H1 (cell line): ENCODE data around the gene ALAS1. TPM values are rescaled to one million over a fixed set of nuclear protein-coding genes. Genes with fewer than 3 reads are reported as not detected.

Experiments
- CTCF ChIA-PET: fragments of 300-600 bp; sonication (Branson Sonifier 250); formaldehyde crosslinking; loops from one replicate; lab custom pipeline; 2021; ENCODE audit not compliant: partially characterized antibody; lab: Charles Lee
- POLR2A ChIA-PET: fragments of 300-600 bp; sonication (Branson Sonifier 250); formaldehyde crosslinking; loops from one replicate; lab custom pipeline; 2021; ENCODE audit warnings: inconsistent platforms; ENCODE audit not compliant: partially characterized antibody; lab: Charles Lee
- DNase-seq, 2 experiments: peaks; one replicate each; pipeline versions ENCODE4 v3.0.0 to v3.0.0-alpha.2; 2010 to 2022; ENCODE audit warnings: low spot score in 2 of 2, low read depth in 1 of 2, mixed read lengths in 1 of 2
- FAIRE-seq: peaks from 2 replicates; lab custom pipeline; 2011; peaks lifted over from hg19 to GRCh38; lab: Jason Lieb, UNC
- H2AFZ ChIP-seq: 2 replicates; pipeline ENCODE4 v1.8.1; 2012; ENCODE audit warnings: low read length, inconsistent platforms
- H2AK5ac ChIP-seq: 2 replicates; pipeline ENCODE4 v1.6.1; 2013; ENCODE audit warnings: low read depth, low read length
- H2BK120ac ChIP-seq: replicated peaks from 2 replicates; pipeline ENCODE3; 2013; ENCODE audit warnings: low read depth, low read length, inconsistent platforms
- H2BK12ac ChIP-seq: 2 replicates; pipeline ENCODE4 v1.6.1; 2013; ENCODE audit warnings: low read depth, low read length
- H2BK15ac ChIP-seq: 2 replicates; pipeline ENCODE4 v1.6.1; 2013; ENCODE audit warnings: low read length
- H2BK20ac ChIP-seq: 2 replicates; pipeline ENCODE4 v1.6.1; 2013; ENCODE audit warnings: low read length
- H2BK5ac ChIP-seq: 2 replicates; pipeline ENCODE4 v1.6.1; 2013; ENCODE audit warnings: low read depth, low read length
- H3K14ac ChIP-seq: 2 replicates; pipeline ENCODE4 v1.6.1; 2013; ENCODE audit warnings: inconsistent platforms; ENCODE audit not compliant: insufficient read length
- H3K18ac ChIP-seq: 2 replicates; pipeline ENCODE4 v1.6.1; 2013; ENCODE audit warnings: low read length; ENCODE audit errors: extremely low read depth
- H3K23ac ChIP-seq: 2 replicates; pipeline ENCODE4 v1.6.1; 2013; ENCODE audit warnings: inconsistent platforms; ENCODE audit not compliant: insufficient read length
- H3K23me2 ChIP-seq: 2 replicates; pipeline ENCODE4 v1.6.1; 2013; ENCODE audit warnings: low read depth, low read length
- H3K27ac ChIP-seq: 2 replicates; pipeline ENCODE4 v1.6.1; 2011; ENCODE audit warnings: low read depth, low read length, inconsistent platforms
- H3K27me3 ChIP-seq, 4 experiments: replicated peaks in 1 of 4; 1 replicate in 1 of 4; 2 replicates in 3 of 4; pipeline versions ENCODE4 v1.6.1 to v1.8.1; 2011 to 2013; ENCODE audit warnings: low read length in 3 of 4, mild to moderate bottlenecking in 3 of 4, inconsistent platforms in 2 of 4, mixed read lengths in 2 of 4, moderate library complexity in 1 of 4; ENCODE audit not compliant: control insufficient read depth in 3 of 4, insufficient read depth in 3 of 4; ENCODE audit errors: extremely low read depth in 1 of 4
- H3K36me3 ChIP-seq, 4 experiments: 2 replicates each; pipeline versions ENCODE4 v1.6.1 to v1.8.1; 2011 to 2013; ENCODE audit warnings: mild to moderate bottlenecking in 4 of 4, low read length in 3 of 4, moderate library complexity in 2 of 4, control low read depth in 1 of 4, inconsistent platforms in 1 of 4; ENCODE audit not compliant: insufficient read depth in 4 of 4, control insufficient read depth in 2 of 4
- H3K4ac ChIP-seq: replicated peaks from 2 replicates; pipeline ENCODE3; 2013; ENCODE audit warnings: low read length, low read depth, mixed read lengths, inconsistent platforms; ENCODE audit not compliant: insufficient read length
- H3K4me1 ChIP-seq, 4 experiments: replicated peaks in 1 of 4; 1 replicate in 1 of 4; 2 replicates in 3 of 4; pipeline versions ENCODE4 v1.6.1 to v1.8.1; 2011 to 2013; ENCODE audit warnings: low read length in 3 of 4, inconsistent platforms in 2 of 4, mixed read lengths in 1 of 4; ENCODE audit not compliant: insufficient read depth in 4 of 4, control insufficient read depth in 3 of 4
- H3K4me2 ChIP-seq, 2 experiments: 2 replicates each; pipeline versions ENCODE4 v1.6.1 to v1.8.1; 2011 to 2013; ENCODE audit warnings: low read depth in 2 of 2, low read length in 2 of 2, control low read depth in 1 of 2, inconsistent platforms in 1 of 2, mild to moderate bottlenecking in 1 of 2; ENCODE audit not compliant: insufficient read depth in 1 of 2
- H3K4me3 ChIP-seq, 4 experiments: fragments of 200-600, 300-600 bp in 1 of 4; sonication (generic), shearing (Covaris generic), sonication (Bioruptor Twin) in 1 of 4; 2 replicates each; pipeline versions ENCODE4 v1.5.1 to v1.8.1; 2011 to 2016; ENCODE audit warnings: low read length in 4 of 4, low read depth in 3 of 4, control low read depth in 2 of 4, inconsistent platforms in 2 of 4, mild to moderate bottlenecking in 2 of 4, mixed read lengths in 1 of 4, moderate library complexity in 1 of 4; ENCODE audit not compliant: insufficient read depth in 2 of 4; ENCODE audit errors: extremely low read depth in 1 of 4
- H3K56ac ChIP-seq: replicated peaks from 2 replicates; pipeline ENCODE3; 2013; ENCODE audit warnings: low read depth, mild to moderate bottlenecking, mixed read lengths, low read length, inconsistent platforms; ENCODE audit not compliant: insufficient read length
- H3K79me1 ChIP-seq: 2 replicates; pipeline ENCODE4 v1.6.1; 2013; ENCODE audit warnings: low read depth, low read length, control low read depth
- H3K79me2 ChIP-seq, 2 experiments: 2 replicates each; pipeline versions ENCODE4 v1.6.1 to v1.8.1; 2012 to 2013; ENCODE audit warnings: low read length in 2 of 2, mild to moderate bottlenecking in 2 of 2, inconsistent platforms in 1 of 2; ENCODE audit not compliant: insufficient read depth in 2 of 2, control insufficient read depth in 1 of 2
- H3K9ac ChIP-seq, 4 experiments: replicated peaks in 1 of 4; 1 replicate in 1 of 4; 2 replicates in 3 of 4; pipeline versions ENCODE4 v1.6.1 to v1.8.1; 2011 to 2013; ENCODE audit warnings: low read depth in 3 of 4, low read length in 3 of 4, control low read depth in 2 of 4, mild to moderate bottlenecking in 2 of 4, moderate library complexity in 2 of 4, inconsistent platforms in 1 of 4; ENCODE audit errors: extremely low read depth in 1 of 4
- H3K9me3 ChIP-seq, 2 experiments: 2 replicates each; pipeline versions ENCODE4 v1.6.1 to v1.8.1; 2012 to 2013; ENCODE audit warnings: mild to moderate bottlenecking in 2 of 2, moderate library complexity in 2 of 2, control low read depth in 1 of 2, inconsistent platforms in 1 of 2, low read depth in 1 of 2, low read length in 1 of 2, mixed read lengths in 1 of 2; ENCODE audit not compliant: insufficient read depth in 2 of 2
- H4K20me1 ChIP-seq, 2 experiments: replicated peaks in 1 of 2; 2 replicates each; pipeline versions ENCODE3 to v1.8.1; 2011 to 2013; ENCODE audit warnings: inconsistent platforms in 2 of 2, low read length in 2 of 2, mild to moderate bottlenecking in 1 of 2; ENCODE audit not compliant: insufficient read depth in 2 of 2, control insufficient read depth in 1 of 2
- H4K5ac ChIP-seq: 2 replicates; pipeline ENCODE4 v1.6.1; 2013; ENCODE audit warnings: low read length, low read depth, mixed read lengths, inconsistent platforms; ENCODE audit not compliant: insufficient read length
- H4K8ac ChIP-seq: 2 replicates; pipeline ENCODE4 v1.8.0; 2013; ENCODE audit warnings: mild to moderate bottlenecking, moderate library complexity, low read length, inconsistent platforms; ENCODE audit not compliant: insufficient read depth; ENCODE audit errors: extremely low read depth
- H4K91ac ChIP-seq: replicated peaks from 2 replicates; pipeline ENCODE3; 2013; ENCODE audit warnings: low read length, mixed read lengths, inconsistent platforms; ENCODE audit not compliant: insufficient read length
- GABPA ChIP-seq: IDR thresholded peaks from 2 replicates; pipeline ENCODE4 v1.6.1; 2011; ENCODE audit warnings: mild to moderate bottlenecking, low read length, moderate library complexity, borderline replicate concordance; ENCODE audit not compliant: insufficient read depth
- PHF8 ChIP-seq: fragments of 200-600 bp; sonication (generic); conservative IDR thresholded peaks from 2 replicates; pipeline ENCODE4 v1.7.1; 2012; ENCODE audit warnings: low read depth, mild to moderate bottlenecking, inconsistent platforms, low read length, moderate library complexity
- POLR2A ChIP-seq, 2 experiments: IDR thresholded peaks; 1 replicate in 1 of 2; 2 replicates in 1 of 2; pipeline ENCODE4 v1.6.1; 2011; ENCODE audit warnings: low read depth in 2 of 2, low read length in 2 of 2, mild to moderate bottlenecking in 2 of 2; ENCODE audit errors: control extremely low read depth in 1 of 2
- WGBS, 2 experiments: shearing (Covaris generic) in 1 of 2; methylation state at CpG; one replicate each; pipeline versions ENCODE4 v1.1.6 to v1.1.7; 2013 to 2015; ENCODE audit warnings: low lambda C conversion rate in 2 of 2, mixed read lengths in 2 of 2, inconsistent platforms in 1 of 2, low coverage in 1 of 2, missing lambda C conversion rate in 1 of 2; ENCODE audit not compliant: insufficient replicate concordance in 2 of 2, insufficient coverage in 1 of 2, insufficient read length in 1 of 2; ENCODE audit errors: extremely low coverage in 1 of 2, missing lambda C conversion rate in 1 of 2; 5-methylcytosine and 5-hydroxymethylcytosine counted together
- polyA plus RNA-seq, 7 experiments: library from polyadenylated mRNA; depleted of rRNA in 3 of 7; stranded (reverse) in 5 of 7; unstranded in 2 of 7; fragments of >200 nt in 5 of 7; fragments of 200-250 nt in 2 of 7; gene quantifications; 1 replicate in 5 of 7; 2 replicates in 1 of 7; 4 replicates in 1 of 7; pipeline versions ENCODE4 v1.2.1 to v1.2.3, GENCODE V29; 2011 to 2013; ENCODE audit warnings: missing spikeins in 2 of 7, mixed read lengths in 2 of 7
- total RNA-seq: library from RNA; stranded (reverse); fragmentation: NEBNext Ultra II Directional; extraction: Animal tissue kit (Norgen Biotek cat#: 25700); gene quantifications from 2 replicates; pipeline ENCODE4 v1.2.1, GENCODE V29; 2021

The ALAS1 gene
- total and polyA plus RNA-seq, 2 of the 8 experiments (the other 6 are each of a cell fraction or from before 2014, with no cell fraction given) = 45.9 to 84.4 TPM

DNA sequence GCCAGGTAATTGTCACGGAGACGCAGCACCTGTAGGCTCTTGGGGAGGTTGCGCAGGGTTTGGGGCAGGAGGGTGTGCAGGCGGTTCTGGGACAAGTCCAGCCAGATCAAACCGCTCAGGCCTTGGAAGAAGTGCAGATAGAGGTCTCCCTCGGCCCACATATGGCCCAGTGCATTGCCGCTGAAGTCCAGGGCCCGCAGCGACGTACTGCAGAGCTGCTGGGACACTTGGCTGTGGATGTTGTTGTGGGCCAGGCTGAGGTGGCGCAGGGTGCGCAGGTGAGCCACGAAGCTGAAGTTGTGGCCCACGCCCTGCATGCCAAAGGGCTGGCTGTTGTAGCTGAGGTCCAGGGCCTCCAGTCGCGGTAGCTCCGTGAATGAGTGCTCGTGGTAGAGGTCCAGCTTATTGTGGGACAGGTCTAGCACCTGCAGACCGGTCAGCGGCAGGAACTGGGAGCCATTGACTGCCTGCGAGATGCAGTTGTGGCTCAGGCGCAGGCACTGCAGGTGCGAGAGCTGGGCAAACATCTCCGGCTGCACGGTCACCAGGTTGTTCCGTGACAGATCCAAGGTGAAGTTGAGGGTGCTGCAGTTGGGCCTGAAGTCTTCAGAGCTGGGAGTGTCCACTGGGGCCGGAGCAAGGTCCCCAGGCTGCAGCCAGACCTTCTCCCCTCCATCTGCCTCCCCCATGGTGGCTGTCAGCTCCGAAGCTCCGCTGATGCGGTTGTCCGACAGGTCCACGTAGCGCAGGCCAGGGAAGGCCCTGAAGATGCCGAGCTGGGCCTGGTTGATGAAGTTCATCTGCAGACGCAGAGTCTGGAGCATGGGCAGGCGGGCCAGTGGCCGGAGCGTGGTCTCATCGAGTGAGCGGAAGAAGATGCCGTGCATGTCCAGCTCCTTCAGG lies 24.6 kb downstream of the ALAS1 start:
- Histone ChIP-seq H3K18ac (no peak overlapping the region), H3K4me2 (no peak overlapping the region), H2BK20ac (no peak overlapping the region), H3K79me1 (no peaks in the 10 kb centered on the region), H2AFZ (no peak overlapping the region), H2AK5ac (no peak overlapping the region), H3K27ac (no peak overlapping the region), H4K20me1 (no peaks in the 10 kb centered on the region), H3K27me3 (no peaks in the 10 kb centered on the region), H3K56ac (no peak overlapping the region), H2BK12ac (no peak overlapping the region), H3K36me3 (no peaks in the 10 kb centered on the region), H4K8ac (peak overlapping the region; percentile 14; the same call in 1 of the 2 replicates), H3K23ac (no peak overlapping the region), H3K4me1 (peaks cover 0 to 4% (median 3%) of the 10 kb centered on the region in 4 experiments; a peak in 5 of 7 replicates), H3K9ac (no peak overlapping the region), H3K23me2 (no peaks in the 10 kb centered on the region), H3K14ac (no peak overlapping the region), H2BK5ac (no peak overlapping the region), H2BK120ac (no peak overlapping the region), H3K4ac (no peak overlapping the region), H4K91ac (no peak overlapping the region), H3K4me3 (no peak overlapping the region), H3K9me3 (no peaks in the 10 kb centered on the region), H2BK15ac (no peak overlapping the region), H4K5ac (no peak overlapping the region), H3K79me2 (no peaks in the 10 kb centered on the region)
- ChIA-PET CTCF (interaction anchor here (0.6 to 20.4 kb wide), 24 partner anchors 12 to 224 kb away, joined by 3 to 336 read pairs (median 5); partner anchors contain the start of genes POC1A, PPM1M and TWF2), POLR2A (interaction anchor here (1.1 to 2.4 kb wide), 4 partner anchors 12 to 56 kb away, joined by 3 to 6 read pairs (median 4); partner anchors contain the start of gene WDR82)
- DNase-seq (no peak), FAIRE-seq (no peak)
- TF ChIP-seq GABPA (no peak), PHF8 (no peak), POLR2A (IDR thresholded peaks at IDR 0.05; ENCODE audit: control extremely low read depth in 1 of 2, low read depth in 2 of 2, low read length in 2 of 2) (no peak)
- 91% methylated on average over 41 of the region's 41 CpGs; no CpG with 5 or more reads in 1 of the 2 experiments for WGBS, 2 experiments
